ENCODE results near the gene SLC25A46. TPM values are rescaled to one million over a fixed set of nuclear protein-coding genes. Genes with fewer than 3 reads are reported as not detected.
A peak's percentile ranks its signal among the peaks of the same experiment; 100 is the strongest.
"Not testable (repeated sequence)": the region's sequence is repeated elsewhere in the genome, so short reads cannot be mapped to it uniquely, and the experiment has no call there.

Gene SLC25A46
- total RNA-seq, 1 donor from 2014 or later: 54.9 TPM

GRCh38 chr5:110707260-110707844 lies 31.5 kb upstream of the SLC25A46 start:
- H3K4me3 ChIP-seq (ENCODE audit: low read depth, low read length): no peak overlapping the region
- H3K27me3 ChIP-seq (ENCODE audit: control insufficient read depth, insufficient read depth, low read length): no peaks in the 10 kb centered on the region
- TF ChIP-seq CTCF (IDR thresholded peaks at IDR 0.05; ENCODE audit: insufficient read depth, low read length, poor library complexity, severe bottlenecking): no peak
- no peak for DNase-seq (ENCODE audit: low read depth)
- no peaks in the 10 kb centered on the region for H3K36me3 ChIP-seq (ENCODE audit: control insufficient read depth, insufficient read depth, low read length)

GRCh38 chr5:110716247-110717245 lies 22.3 kb upstream of the SLC25A46 start:
- DNase-seq (ENCODE audit: low read depth): no peak
- H3K4me3 ChIP-seq (ENCODE audit: low read depth, low read length): no peak overlapping the region
- H3K36me3 ChIP-seq (ENCODE audit: control insufficient read depth, insufficient read depth, low read length): no peaks in the 10 kb centered on the region
- H3K27me3 ChIP-seq (ENCODE audit: control insufficient read depth, insufficient read depth, low read length): no peaks in the 10 kb centered on the region
- TF ChIP-seq CTCF (IDR thresholded peaks at IDR 0.05; ENCODE audit: insufficient read depth, low read length, poor library complexity, severe bottlenecking): no peak

GRCh38 chr5:110718311-110718710 lies 20.5 kb upstream of the SLC25A46 start:
- H3K4me3 ChIP-seq (ENCODE audit: low read depth, low read length): no peak overlapping the region
- H3K27me3 ChIP-seq (ENCODE audit: control insufficient read depth, insufficient read depth, low read length): no peaks in the 10 kb centered on the region
- no peaks in the 10 kb centered on the region for H3K36me3 ChIP-seq (ENCODE audit: control insufficient read depth, insufficient read depth, low read length)
- TF ChIP-seq CTCF (IDR thresholded peaks at IDR 0.05; ENCODE audit: insufficient read depth, low read length, poor library complexity, severe bottlenecking): no peak
- no peak for DNase-seq (ENCODE audit: low read depth)

GRCh38 chr5:110726249-110727024 lies 12.4 kb upstream of the SLC25A46 start, which contains the start of gene TMEM232:
TSS of gene TMEM232 (minus strand) at chr5:110726671. CDS start at chr5:110667352, 59,319 bp downstream.
- no peak for TF ChIP-seq CTCF (IDR thresholded peaks at IDR 0.05; ENCODE audit: insufficient read depth, low read length, poor library complexity, severe bottlenecking)
- DNase-seq (ENCODE audit: low read depth): peak; percentile 69
- Histone ChIP-seq H3K36me3 (ENCODE audit: control insufficient read depth, insufficient read depth, low read length) (no peaks in the 10 kb centered on the region), H3K27me3 (ENCODE audit: control insufficient read depth, insufficient read depth, low read length) (no peaks in the 10 kb centered on the region), H3K4me3 (ENCODE audit: low read depth, low read length) (peak within 1 kb of the TSS; percentile 42)

- Histone ChIP-seq H3K27me3 (ENCODE audit: control insufficient read depth, insufficient read depth, low read length) (no peaks in the 10 kb centered on the region), H3K36me3 (ENCODE audit: control insufficient read depth, insufficient read depth, low read length) (no peaks in the 10 kb centered on the region), H3K4me3 (ENCODE audit: low read depth, low read length) (peak overlapping the region; percentile 42)
- no peak for TF ChIP-seq CTCF (IDR thresholded peaks at IDR 0.05; ENCODE audit: insufficient read depth, low read length, poor library complexity, severe bottlenecking)
- DNase-seq (ENCODE audit: low read depth): no peak
Measured at GRCh38 chr5:110727025-110727314, 11.8 kb upstream of the SLC25A46 start.

- H3K27me3 ChIP-seq (ENCODE audit: control insufficient read depth, insufficient read depth, low read length); DNase-seq (ENCODE audit: low read depth); H3K4me3 ChIP-seq (ENCODE audit: low read depth, low read length); H3K36me3 ChIP-seq (ENCODE audit: control insufficient read depth, insufficient read depth, low read length): not testable (repeated sequence)
Measured at GRCh38 chr5:110731499-110731898, 7.3 kb upstream of the SLC25A46 start.
